Gastroesophageal sphincter (tissue), 4 donors: ENCODE results near the gene TMEM45A. TPM values are rescaled to one million over a fixed set of nuclear protein-coding genes. Genes with fewer than 3 reads are reported as not detected.
"Not testable (repeated sequence)": the region's sequence is repeated elsewhere in the genome, so short reads cannot be mapped to it uniquely, and the experiment has no call there.

ENCODE experiments used
- ATAC-seq: fragments of 150-250 bp; one replicate; pipeline ENCODE4 v1.9.1; 2016; ENCODE audit warnings: mild to moderate bottlenecking, moderate library complexity
- H3K27ac ChIP-seq, 4 donors: fragments of 200-600 bp; sonication (generic) in 3 of 4; 1 replicate in 3 of 4; 2 replicates in 1 of 4; pipeline ENCODE4 v1.5.1; 2016 to 2019
- H3K27me3 ChIP-seq: fragments of 200-600 bp; sonication (generic); one replicate; pipeline ENCODE4 v1.5.1; 2019
- H3K36me3 ChIP-seq, 2 donors: fragments of 200-600 bp; sonication (generic); one replicate each; pipeline ENCODE4 v1.5.1; 2019; ENCODE audit warnings: control low read depth in 1 of 2
- H3K4me1 ChIP-seq, 3 donors: fragments of 200-600 bp; sonication (generic); 1 replicate in 2 of 3; 2 replicates in 1 of 3; pipeline ENCODE4 v1.5.1; 2016 to 2019; ENCODE audit warnings: control low read depth in 2 of 3
- H3K4me3 ChIP-seq, 2 donors: fragments of 200-600 bp; sonication (generic); one replicate each; pipeline ENCODE4 v1.5.1; 2019; ENCODE audit warnings: mild to moderate bottlenecking in 1 of 2, moderate library complexity in 1 of 2
- H3K9me3 ChIP-seq, 3 donors: fragments of 200-600 bp; sonication (generic); one replicate each; pipeline ENCODE4 v1.5.1; 2017 to 2019; ENCODE audit warnings: control low read depth in 2 of 3
- CTCF ChIP-seq, 4 experiments: fragments of 200-600 bp in 2 of 4; fragments of 450-650 bp in 2 of 4; sonication (generic) in 1 of 4; IDR thresholded peaks; one replicate each; pipeline ENCODE4 v1.5.1; 2017 to 2019; ENCODE audit warnings: antibody characterized with exemption in 4 of 4, mild to moderate bottlenecking in 2 of 4, moderate library complexity in 2 of 4
- EP300 ChIP-seq: sonication (generic); formaldehyde crosslinking; IDR thresholded peaks from one replicate; pipeline ENCODE4 v1.6.1; 2017; ENCODE audit warnings: antibody characterized with exemption, mild to moderate bottlenecking
- POLR2A ChIP-seq, 2 donors: fragments of 450-650 bp; IDR thresholded peaks; one replicate each; pipeline ENCODE4 v1.6.1; 2017; ENCODE audit warnings: antibody characterized with exemption in 2 of 2, mild to moderate bottlenecking in 2 of 2, moderate library complexity in 1 of 2
- POLR2AphosphoS5 ChIP-seq: sonication (generic); formaldehyde crosslinking; IDR thresholded peaks from one replicate; pipeline ENCODE4 v1.6.1; 2017; ENCODE audit warnings: antibody characterized with exemption
- whole genome bisulfite sequencing, 2 donors: methylation state at CpG; one replicate each; pipeline ENCODE4 v1.1.5; 2018; ENCODE audit warnings: low coverage in 1 of 2; 5-methylcytosine and 5-hydroxymethylcytosine counted together
- total RNA-seq, 4 donors: library from RNA; depleted of rRNA; stranded (reverse); fragments of >200 nt; gene quantifications; one replicate each; pipeline ENCODE4 v1.1.0, GENCODE V29; 2016

TMEM45A gene
- total RNA-seq, 4 donors from 2014 or later: 8.9 to 18.4 (median 17.6) TPM

DNA sequence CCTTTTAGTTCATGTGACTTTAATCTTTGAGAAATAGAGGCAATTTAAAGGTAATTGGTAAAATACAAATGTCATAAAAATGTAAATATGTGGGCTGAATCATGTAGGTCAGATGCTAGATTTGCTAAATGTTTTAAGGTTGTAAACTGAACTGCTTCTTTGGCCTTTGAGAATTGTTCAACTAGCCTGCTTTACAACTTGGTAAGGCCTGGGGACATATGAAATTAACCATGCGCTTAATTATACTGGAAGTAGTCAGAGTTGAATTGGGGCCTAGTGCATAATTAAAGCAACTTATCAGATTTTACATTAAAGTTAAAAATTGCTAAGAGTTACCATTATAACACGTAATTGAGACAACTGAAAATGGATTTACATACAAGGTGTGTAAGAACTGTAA lies 21.0 kb upstream of the TMEM45A start:
- Histone ChIP-seq H3K27me3 (no peaks in the 10 kb centered on the region), H3K4me3 (no peak overlapping the region), H3K9me3 (peaks cover 0 to 7% (median 0%) of the 10 kb centered on the region in 3 donors), H3K27ac (no peak overlapping the region), H3K36me3 (no peaks in the 10 kb centered on the region), H3K4me1 (no peaks in the 10 kb centered on the region)
- ATAC-seq: no peak
- 85 to 95% methylated on average over 2 of the region's 2 CpGs for WGBS, 2 donors
- TF ChIP-seq POLR2A (IDR thresholded peaks at IDR 0.05) (no peak), POLR2AphosphoS5 (no peak), EP300 (no peak), CTCF (IDR thresholded peaks at IDR 0.05) (no peak)

DNA sequence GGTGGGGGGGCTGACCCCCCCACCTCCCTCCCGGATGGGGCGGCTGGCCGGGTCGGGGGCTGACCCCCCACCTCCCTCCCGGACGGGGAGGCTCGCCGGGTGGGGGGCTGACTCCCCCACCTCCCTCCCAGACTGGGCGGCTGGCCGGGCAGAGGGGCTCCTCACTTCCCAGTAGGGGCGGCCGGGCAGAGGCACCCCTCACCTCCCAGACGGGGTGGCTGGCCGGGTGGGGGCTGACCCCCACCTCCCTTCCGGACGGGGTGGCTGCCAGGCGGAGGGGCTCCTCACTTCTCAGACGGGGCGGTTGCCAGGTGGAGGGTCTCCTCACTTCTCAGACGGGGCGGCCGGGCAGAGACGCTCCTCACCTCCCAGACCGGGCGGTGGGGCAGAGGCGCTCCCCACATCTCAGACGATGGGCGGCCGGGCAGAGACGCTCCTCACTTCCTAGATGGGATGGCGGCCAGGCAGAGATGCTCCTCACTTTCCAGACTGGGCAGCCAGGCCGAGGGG lies 14.5 kb upstream of the TMEM45A start:
- not testable (repeated sequence) for H3K4me3 ChIP-seq, H3K9me3 ChIP-seq, H3K36me3 ChIP-seq, ATAC-seq, H3K27ac ChIP-seq, H3K4me1 ChIP-seq, H3K27me3 ChIP-seq
- WGBS, 2 donors: no CpG with 5 or more reads among the region's 32 CpGs

DNA sequence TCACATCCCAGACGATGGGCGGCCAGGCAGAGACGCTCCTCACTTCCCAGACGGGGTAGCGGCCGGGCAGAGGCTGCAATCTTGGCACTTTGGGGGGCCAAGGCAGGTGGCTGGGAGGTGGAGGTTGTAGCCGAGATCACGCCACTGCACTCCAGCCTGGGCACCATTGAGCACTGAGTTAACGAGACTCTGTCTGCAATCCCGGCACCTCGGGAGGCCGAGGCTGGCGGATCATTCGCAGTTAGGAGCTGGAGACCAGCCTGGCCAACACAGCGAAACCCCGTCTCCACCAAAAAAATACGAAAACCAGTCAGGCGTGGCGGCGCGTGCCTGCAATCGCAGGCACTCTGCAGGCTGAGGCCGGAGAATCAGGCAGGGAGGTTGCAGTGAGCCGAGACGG lies 13.9 kb upstream of the TMEM45A start:
- H3K4me1 ChIP-seq, H3K27me3 ChIP-seq, H3K27ac ChIP-seq, H3K4me3 ChIP-seq, H3K9me3 ChIP-seq, ATAC-seq, H3K36me3 ChIP-seq: not testable (repeated sequence)
- WGBS, 2 donors: 50% methylated on average over 2 of the region's 25 CpGs; no CpG with 5 or more reads in 1 of the 2 donors

DNA sequence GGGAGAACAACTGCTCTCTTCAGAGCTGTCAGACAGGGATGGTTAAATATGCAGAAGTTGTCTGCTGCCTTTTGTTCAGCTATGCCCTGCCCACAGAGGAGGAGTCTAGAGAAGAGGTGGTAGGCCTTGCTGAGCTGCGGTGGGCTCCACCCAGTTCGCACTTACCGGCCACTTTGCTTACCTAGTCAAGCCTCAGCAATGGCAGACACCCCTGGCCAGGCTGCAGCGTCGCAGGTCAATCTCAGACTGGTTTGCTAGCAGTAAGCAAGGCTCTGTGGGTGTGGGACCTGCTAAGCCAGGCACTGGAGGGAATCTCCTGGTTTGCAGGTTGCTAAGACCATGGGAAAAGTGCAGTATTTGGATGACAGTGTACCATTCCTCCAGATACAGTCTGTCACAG lies 12.3 kb upstream of the TMEM45A start:
- H3K9me3 ChIP-seq: no peaks in the 10 kb centered on the region
- WGBS, 2 donors: 78% methylated on average over 5 of the region's 5 CpGs; no CpG with 5 or more reads in 1 of the 2 donors
- no peak overlapping the region for H3K4me3 ChIP-seq

GRCh38 chr3:100482176-100482575 lies 10.2 kb upstream of the TMEM45A start:
- ATAC-seq: no peak
- Histone ChIP-seq H3K9me3 (no peaks in the 10 kb centered on the region), H3K4me1 (no peaks in the 10 kb centered on the region), H3K27me3 (peaks cover 3% of the 10 kb centered on the region), H3K4me3 (no peak overlapping the region), H3K27ac (no peak overlapping the region), H3K36me3 (no peaks in the 10 kb centered on the region)
- 42 to 86% methylated on average over 2 of the region's 2 CpGs for WGBS, 2 donors
- TF ChIP-seq CTCF (IDR thresholded peaks at IDR 0.05) (no peak), EP300 (no peak), POLR2AphosphoS5 (no peak), POLR2A (IDR thresholded peaks at IDR 0.05) (no peak)

More for the DNA sequence above, 12.3 kb upstream of the TMEM45A start:
- no peaks in the 10 kb centered on the region for H3K36me3 ChIP-seq
- no peak overlapping the region for H3K27ac ChIP-seq
- no peak for ATAC-seq
- TF ChIP-seq CTCF (IDR thresholded peaks at IDR 0.05): no peak
- no peak for TF ChIP-seq EP300
- no peak for TF ChIP-seq POLR2AphosphoS5
- no peak for TF ChIP-seq POLR2A (IDR thresholded peaks at IDR 0.05)
- no peaks in the 10 kb centered on the region for H3K4me1 ChIP-seq
- peaks cover 3% of the 10 kb centered on the region for H3K27me3 ChIP-seq

GRCh38 chr3:100483529-100483928 lies 8.9 kb upstream of the TMEM45A start:
- Histone ChIP-seq H3K27me3 (peaks cover 3% of the 10 kb centered on the region), H3K36me3 (no peaks in the 10 kb centered on the region), H3K27ac (no peak overlapping the region), H3K9me3 (no peaks in the 10 kb centered on the region), H3K4me3 (no peak overlapping the region), H3K4me1 (no peaks in the 10 kb centered on the region)
- TF ChIP-seq POLR2AphosphoS5 (no peak), CTCF (IDR thresholded peaks at IDR 0.05) (no peak), POLR2A (IDR thresholded peaks at IDR 0.05) (no peak), EP300 (no peak)
- 91% methylated on average over 1 of the region's 1 CpG for WGBS, 2 donors
- no peak for ATAC-seq
